IMR-90 (cell line): ENCODE data around the gene KCNJ1. TPM values are rescaled to one million over a fixed set of nuclear protein-coding genes. Genes with fewer than 3 reads are reported as not detected.

Source experiments
- ATAC-seq: fragments of 200-7000 bp; cut with Tn5 transposase; 2 replicates; pipeline ENCODE4 v1.9.1; 2020; ENCODE audit warnings: low read depth, mild to moderate bottlenecking, moderate library complexity
- BruUV-seq: library from RNA; stranded (reverse); fragments of 400-500 nt; replicated peaks from 2 replicates; lab custom pipeline; 2021; lab: Mats Ljungman, UMichigan
- CTCF ChIA-PET: fragments of 300-600 bp; formaldehyde crosslinking; extraction: SDS; loops from one replicate; lab custom pipeline; 2021; ENCODE audit warnings: antibody characterized with exemption; lab: Yijun Ruan, JAX
- POLR2A ChIA-PET: fragments of 300-600 bp; sonication (Branson Sonifier 250); formaldehyde crosslinking; loops from one replicate; lab custom pipeline; 2022; ENCODE audit warnings: antibody characterized with exemption; ENCODE audit not compliant: unreplicated experiment; lab: Charles Lee
- DNase-seq: peaks from one replicate; pipeline ENCODE4 v3.0.0; 2013
- H2AFZ ChIP-seq: replicated peaks from 2 replicates; pipeline ENCODE3; 2013; ENCODE audit warnings: low read length, mild to moderate bottlenecking; ENCODE audit not compliant: poor library complexity
- H2AK5ac ChIP-seq: 2 replicates; pipeline ENCODE4 v1.6.1; 2013; ENCODE audit warnings: low read depth, low read length, inconsistent platforms
- H2AK9ac ChIP-seq: replicated peaks from 2 replicates; pipeline ENCODE3; 2013; ENCODE audit warnings: mild to moderate bottlenecking, low read depth, low read length, moderate library complexity; ENCODE audit not compliant: poor library complexity
- H2BK120ac ChIP-seq: 2 replicates; pipeline ENCODE4 v1.6.1; 2013; ENCODE audit warnings: low read depth, low read length, inconsistent platforms
- H2BK15ac ChIP-seq: 3 replicates; pipeline ENCODE4 v1.6.1; 2013; ENCODE audit warnings: low read depth, low read length, inconsistent platforms
- H2BK20ac ChIP-seq: 2 replicates; pipeline ENCODE4 v1.6.1; 2013; ENCODE audit warnings: low read depth, mild to moderate bottlenecking, inconsistent platforms, low read length, moderate library complexity
- H2BK5ac ChIP-seq: 2 replicates; pipeline ENCODE4 v1.6.1; 2013; ENCODE audit warnings: mild to moderate bottlenecking, low read depth, low read length, inconsistent platforms; ENCODE audit not compliant: poor library complexity, severe bottlenecking
- H3K14ac ChIP-seq: replicated peaks from 2 replicates; pipeline ENCODE4 v1.6.1; 2013; ENCODE audit warnings: low read depth, low read length, inconsistent platforms
- H3K18ac ChIP-seq: 2 replicates; pipeline ENCODE4 v1.6.1; 2013; ENCODE audit warnings: low read depth, low read length, control low read depth
- H3K23ac ChIP-seq: 2 replicates; pipeline ENCODE4 v1.6.1; 2013; ENCODE audit warnings: low read depth, low read length, inconsistent platforms
- H3K27ac ChIP-seq: 2 replicates; pipeline ENCODE4 v1.5.1; 2013; ENCODE audit warnings: mild to moderate bottlenecking, control low read depth, low read length; ENCODE audit not compliant: insufficient read depth
- H3K27me3 ChIP-seq: 2 replicates; pipeline ENCODE4 v1.6.1; 2013; ENCODE audit warnings: low read length; ENCODE audit not compliant: control insufficient read depth, insufficient read depth
- H3K36me3 ChIP-seq: 2 replicates; pipeline ENCODE4 v1.6.1; 2013; ENCODE audit warnings: low read length, mixed read lengths; ENCODE audit not compliant: control insufficient read depth, insufficient read depth
- H3K4ac ChIP-seq: 2 replicates; pipeline ENCODE4 v1.6.1; 2013; ENCODE audit warnings: low read depth, low read length, inconsistent platforms
- H3K4me1 ChIP-seq: 2 replicates; pipeline ENCODE4 v1.6.1; 2013; ENCODE audit warnings: low read length, mixed read lengths; ENCODE audit not compliant: control insufficient read depth, insufficient read depth
- H3K4me2 ChIP-seq: 2 replicates; pipeline ENCODE4 v1.6.1; 2013; ENCODE audit warnings: low read depth, mild to moderate bottlenecking, control low read depth, low read length, moderate library complexity
- H3K4me3 ChIP-seq: 2 replicates; pipeline ENCODE4 v1.5.1; 2013; ENCODE audit warnings: low read depth, mild to moderate bottlenecking, control low read depth, low read length, moderate library complexity; ENCODE audit not compliant: insufficient read depth
- H3K56ac ChIP-seq: 2 replicates; pipeline ENCODE4 v1.6.1; 2013; ENCODE audit warnings: low read length, inconsistent platforms; ENCODE audit not compliant: insufficient read depth; ENCODE audit errors: extremely low read depth
- H3K79me1 ChIP-seq, 2 experiments: 2 replicates each; pipeline ENCODE4 v1.6.1; 2013; ENCODE audit warnings: low read length in 2 of 2, inconsistent platforms in 1 of 2, low read depth in 1 of 2
- H3K9ac ChIP-seq: 2 replicates; pipeline ENCODE4 v1.6.1; 2013; ENCODE audit warnings: low read depth, low read length, control low read depth
- H3K9me1 ChIP-seq: 2 replicates; pipeline ENCODE4 v1.6.1; 2013; ENCODE audit warnings: low read length, inconsistent platforms; ENCODE audit not compliant: insufficient read depth
- H3K9me3 ChIP-seq: 2 replicates; pipeline ENCODE4 v1.6.1; 2013; ENCODE audit warnings: low read length; ENCODE audit not compliant: control insufficient read depth, insufficient read depth
- H4K20me1 ChIP-seq: 2 replicates; pipeline ENCODE4 v1.6.1; 2013; ENCODE audit warnings: low read length, inconsistent platforms; ENCODE audit not compliant: insufficient read depth
- H4K5ac ChIP-seq: 2 replicates; pipeline ENCODE4 v1.6.1; 2013; ENCODE audit warnings: mild to moderate bottlenecking, low read depth, low read length, control low read depth
- H4K8ac ChIP-seq, 2 experiments: 2 replicates each; pipeline ENCODE4 v1.6.1; 2013; ENCODE audit warnings: low read depth in 2 of 2, low read length in 2 of 2, control low read depth in 1 of 2, inconsistent platforms in 1 of 2
- H4K91ac ChIP-seq: 2 replicates; pipeline ENCODE4 v1.6.1; 2013; ENCODE audit warnings: low read depth, low read length, inconsistent platforms; ENCODE audit not compliant: insufficient read depth
- CTCF ChIP-seq: conservative IDR thresholded peaks from 2 replicates; pipeline ENCODE4 v1.5.1; 2012; ENCODE audit warnings: mild to moderate bottlenecking, low read depth, low read length, improper control_type of control experiment
- MAFK ChIP-seq: IDR thresholded peaks from 2 replicates; pipeline ENCODE4 v1.6.1; 2012; ENCODE audit warnings: low read depth, low read length, improper control_type of control experiment
- NFE2L2 ChIP-seq: fragments of 150-350 bp; IDR thresholded peaks from 2 replicates; pipeline ENCODE4 v1.6.1; 2016; ENCODE audit warnings: low read depth, mild to moderate bottlenecking, low read length
- USF2 ChIP-seq: fragments of 150-350 bp; IDR thresholded peaks from 2 replicates; pipeline ENCODE4 v1.6.1; 2017; ENCODE audit warnings: mild to moderate bottlenecking, antibody characterized with exemption, low read length, low read depth
- WGBS, 2 experiments: methylation state at CpG; one replicate each; pipeline versions ENCODE4 v1.1.5 to v1.1.7; 2013; ENCODE audit warnings: missing lambda C conversion rate in 2 of 2; ENCODE audit not compliant: insufficient read length in 1 of 2; ENCODE audit errors: extremely low coverage in 2 of 2; 5-methylcytosine and 5-hydroxymethylcytosine counted together
- dilution Hi-C: fragments of 300-500 bp; cut with HindIII; formaldehyde crosslinking; loops from one replicate; pipeline ENCODE4 v1.14.3; 2018; ENCODE audit warnings: low sequenced_read_pairs; ENCODE audit not compliant: unreplicated experiment
- in situ Hi-C: fragments of 300-500 bp; cut with MboI; formaldehyde crosslinking; loops from 3 replicates; pipeline ENCODE4 v1.14.3; 2019; ENCODE audit warnings: low sequenced_read_pairs, inconsistent platforms, mixed read lengths
- intact Hi-C: fragments of 100-400 bp; cut with micrococcal nuclease; formaldehyde crosslinking; loops from 2 replicates; pipeline ENCODE4 v1.10.0; 2022
- polyA plus RNA-seq, 3 experiments: library from polyadenylated mRNA; depleted of rRNA; stranded (reverse); fragments of >200 nt; gene quantifications; 2 replicates each; pipeline ENCODE4 v1.2.3, GENCODE V29; 2012; ENCODE audit warnings: low replicate concordance in 1 of 3
- total RNA-seq: library from RNA; depleted of rRNA; stranded (reverse); fragments of >200 nt; gene quantifications from 2 replicates; pipeline ENCODE4 v1.2.3, GENCODE V29; 2012

The KCNJ1 gene
- total and polyA plus RNA-seq, 2 of the 4 experiments (the other 2 are of a cell fraction): not detected

GRCh38 chr11:128884054-128884453 lies 17.0 kb upstream of the KCNJ1 start:
- H4K91ac ChIP-seq: no peak overlapping the region
- dilution Hi-C loops (no loop called here), in situ Hi-C loops (no loop called here)

More at GRCh38 chr11:128884054-128884453, 17.0 kb upstream of the KCNJ1 start:
- Histone ChIP-seq H3K9ac (no peak overlapping the region), H3K4ac (no peak overlapping the region), H2AK5ac (no peak overlapping the region), H3K4me3 (no peak overlapping the region), H2AFZ (no peak overlapping the region), H3K23ac (no peak overlapping the region), H2BK15ac (no peak overlapping the region), H3K14ac (no peak overlapping the region), H2BK20ac (no peak overlapping the region), H3K9me3 (no peaks in the 10 kb centered on the region), H4K8ac (no peak overlapping the region), H4K5ac (no peak overlapping the region), H3K79me1 (no peaks in the 10 kb centered on the region), H2BK120ac (no peak overlapping the region), H3K56ac (no peak overlapping the region), H3K27me3 (peaks cover 64% of the 10 kb centered on the region), H3K9me1 (no peaks in the 10 kb centered on the region), H2AK9ac (no peak overlapping the region), H3K4me2 (no peak overlapping the region), H4K20me1 (no peaks in the 10 kb centered on the region), H3K36me3 (no peaks in the 10 kb centered on the region), H3K27ac (no peak overlapping the region), H3K4me1 (no peaks in the 10 kb centered on the region), H3K18ac (no peak overlapping the region), H2BK5ac (no peak overlapping the region)
- TF ChIP-seq NFE2L2 (no peak), USF2 (no peak), CTCF (no peak), MAFK (peak; percentile 6; the same call in 1 of the 2 replicates)
- ChIA-PET POLR2A (no interaction called here), CTCF (interaction anchor here (0.6 to 4.5 kb wide), 10 partner anchors 10 to 726 kb away, joined by 3 to 71 read pairs (median 7); no protein-coding TSS in a partner anchor)
- intact Hi-C loops: loop anchor here (1.0 kb wide), 3 partner anchors 72 to 447 kb away; no protein-coding TSS in a partner anchor
- BruUV-seq: no TSS peak
- ATAC-seq: no peak
- DNase-seq: no peak
- WGBS, 2 experiments: no CpG with 5 or more reads among the region's 4 CpGs
